ENCODE data around the gene KIF19. TPM values are rescaled to one million over a fixed set of nuclear protein-coding genes. Genes with fewer than 3 reads are reported as not detected.

Gene KIF19
- polyA plus RNA-seq, 3 donors: not detected

- H3K4me3 Mint-ChIP-seq: no peak overlapping the region
- intact Hi-C loops (cut with micrococcal nuclease): loop anchor here in 1 of 2 donors (2.0 kb wide), 1 partner anchor 150 kb away; no protein-coding TSS in a partner anchor
- Histone ChIP-seq H3K79me2 (ENCODE audit: insufficient read depth, low read length) (no peaks in the 10 kb centered on the region), H3K4me1 (ENCODE audit: control insufficient read depth in 1 of 2, insufficient read depth in 2 of 2, low read length in 2 of 2) (peaks cover 0 to 12% of the 10 kb centered on the region in 2 donors), H3K36me3 (replicated peaks in 1 of 2; ENCODE audit: control insufficient read depth in 1 of 2, insufficient read depth in 2 of 2, low read length in 2 of 2) (no peaks in the 10 kb centered on the region), H3K27ac (ENCODE audit: low read depth in 1 of 2, low read length in 2 of 2) (no peak overlapping the region), H3K9ac (ENCODE audit: insufficient read depth, low read length, poor library complexity, severe bottlenecking) (no peak overlapping the region), H2AFZ (ENCODE audit: insufficient read depth, low read depth, low read length, poor library complexity, severe bottlenecking) (no peak overlapping the region), H3K4me2 (replicated peaks; ENCODE audit: extremely low read depth, low read length, poor library complexity, severe bottlenecking) (no peak overlapping the region), H3K9me3 (replicated peaks in 1 of 2; ENCODE audit: control insufficient read depth in 1 of 2, insufficient read depth in 1 of 2, low read length in 2 of 2) (peaks cover 0 to 18% of the 10 kb centered on the region in 2 donors), H3K27me3 (ENCODE audit: control insufficient read depth in 2 of 2, insufficient read depth in 2 of 2, low read length in 2 of 2) (peaks cover 20 to 49% of the 10 kb centered on the region in 2 donors), H3K4me3 (replicated peaks in 1 of 3; ENCODE audit: low read depth in 2 of 3, low read length in 3 of 3) (no peak overlapping the region), H4K20me1 (ENCODE audit: insufficient read depth, low read length) (no peaks in the 10 kb centered on the region)
- H3K27ac Mint-ChIP-seq: no peak overlapping the region
- H3K27me3 Mint-ChIP-seq (ENCODE audit: low read depth in 3 of 3): peaks cover 33 to 68% (median 50%) of the 10 kb centered on the region in 3 donors
- WGBS (ENCODE audit: insufficient coverage): 91% methylated on average over 4 of the region's 7 CpGs
- no peak for DNase-seq
- H3K4me1 Mint-ChIP-seq: peaks cover 5% of the 10 kb centered on the region
- H3K9me3 Mint-ChIP-seq: peaks cover 0 to 5% (median 1%) of the 10 kb centered on the region in 7 donors
- no peak for TF ChIP-seq CTCF (IDR thresholded peaks at IDR 0.05)
- H3K36me3 Mint-ChIP-seq: peaks cover 0 to 4% of the 10 kb centered on the region in 2 donors
Measured at GRCh38 chr17:74360899-74361229, 34.8 kb downstream of the KIF19 start.

GRCh38 chr17:74361230-74362068 is 35.4 kb downstream of the KIF19 start, which contains the start of gene BTBD17:
BTBD17 (minus strand) TSS chr17:74361868; CDS start chr17:74361819, 49 bp downstream.
- intact Hi-C loops (cut with micrococcal nuclease): loop anchor here in 1 of 2 donors (2.0 kb wide), 1 partner anchor 151 kb away; no protein-coding TSS in a partner anchor
- H3K36me3 Mint-ChIP-seq: peaks cover 0 to 4% of the 10 kb centered on the region in 2 donors
- H3K4me3 ChIP-seq (replicated peaks in 1 of 3; ENCODE audit: low read depth in 2 of 3, low read length in 3 of 3): no peak within 1 kb of the TSS
- H3K4me2 ChIP-seq (replicated peaks; ENCODE audit: extremely low read depth, low read length, poor library complexity, severe bottlenecking): no peak within 1 kb of the TSS
- DNase-seq: peak; percentile 16 to 34 (median 28)
- H3K9me3 ChIP-seq (replicated peaks in 1 of 2; ENCODE audit: control insufficient read depth in 1 of 2, insufficient read depth in 1 of 2, low read length in 2 of 2): peaks cover 0 to 18% of the 10 kb centered on the region in 2 donors
- peak; percentile 86 for TF ChIP-seq CTCF (IDR thresholded peaks at IDR 0.05)
- 43% methylated on average over 28 of the region's 28 CpGs for WGBS (ENCODE audit: insufficient coverage)
- no peak within 1 kb of the TSS for H3K9ac ChIP-seq (ENCODE audit: insufficient read depth, low read length, poor library complexity, severe bottlenecking)
- peak within 1 kb of the TSS in 1 of 7 donors; percentile 33 for H3K27ac Mint-ChIP-seq
- peaks cover 14 to 43% of the 10 kb centered on the region in 2 donors for H3K27me3 ChIP-seq (ENCODE audit: control insufficient read depth in 2 of 2, insufficient read depth in 2 of 2, low read length in 2 of 2)
- H3K27me3 Mint-ChIP-seq (ENCODE audit: low read depth in 3 of 3): peaks cover 27 to 62% (median 44%) of the 10 kb centered on the region in 3 donors
- H4K20me1 ChIP-seq (ENCODE audit: insufficient read depth, low read length): no peaks in the 10 kb centered on the region
- H3K4me1 ChIP-seq (ENCODE audit: control insufficient read depth in 1 of 2, insufficient read depth in 2 of 2, low read length in 2 of 2): peaks cover 0 to 12% of the 10 kb centered on the region in 2 donors
- peaks cover 0 to 5% (median 1%) of the 10 kb centered on the region in 7 donors for H3K9me3 Mint-ChIP-seq
- no peak within 1 kb of the TSS for H2AFZ ChIP-seq (ENCODE audit: insufficient read depth, low read depth, low read length, poor library complexity, severe bottlenecking)
- no peak within 1 kb of the TSS for H3K27ac ChIP-seq (ENCODE audit: low read depth in 1 of 2, low read length in 2 of 2)
- H3K36me3 ChIP-seq (replicated peaks in 1 of 2; ENCODE audit: control insufficient read depth in 1 of 2, insufficient read depth in 2 of 2, low read length in 2 of 2): no peaks in the 10 kb centered on the region
- H3K79me2 ChIP-seq (ENCODE audit: insufficient read depth, low read length): no peaks in the 10 kb centered on the region
- peak within 1 kb of the TSS in 1 of 2 donors; percentile 21 for H3K4me3 Mint-ChIP-seq
- H3K4me1 Mint-ChIP-seq: peaks cover 5% of the 10 kb centered on the region

All from CD14-positive monocyte (primary cell).